ENCODE results near the gene STRN3. TPM values are rescaled to one million over a fixed set of nuclear protein-coding genes. Genes with fewer than 3 reads are reported as not detected.
"Not testable (repeated sequence)": the region's sequence is repeated elsewhere in the genome, so short reads cannot be mapped to it uniquely, and the experiment has no call there.

STRN3 gene
- total RNA-seq, 6 donors from 2014 or later, result 21.9 to 61.4 (median 29.4) TPM

DNA sequence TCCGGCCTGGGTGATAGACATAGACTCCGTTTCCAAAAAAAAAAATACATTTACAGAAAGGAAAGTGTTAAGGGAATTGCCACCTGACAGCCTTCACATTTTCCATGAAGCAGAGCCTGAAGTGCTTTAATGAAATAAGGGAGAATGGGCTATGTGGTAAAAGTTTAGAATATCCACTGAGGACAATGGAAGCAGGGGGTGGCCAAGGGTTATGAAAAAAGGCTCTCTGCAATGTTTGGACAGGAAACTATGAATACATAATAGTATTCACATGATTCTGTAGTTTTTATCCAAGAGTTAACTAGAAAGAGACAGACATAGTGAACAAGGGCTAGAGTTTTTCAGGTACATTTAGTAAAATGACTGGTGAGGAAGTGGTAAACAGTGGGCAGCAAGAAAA, 76.5 kb downstream of the STRN3 start:
- WGBS, 2 donors, result 97 to 100% methylated on average over 2 of the region's 2 CpGs
- H3K4me1 ChIP-seq, result no peaks in the 10 kb centered on the region
- H3K27ac ChIP-seq, result no peak overlapping the region
- no peak overlapping the region for H3K4me3 ChIP-seq
- peaks cover 10 to 69% (median 25%) of the 10 kb centered on the region in 4 donors for H3K36me3 ChIP-seq
- DNase-seq (no peak), ATAC-seq (ENCODE audit: low FRiP score in 2 of 2) (no peak)
- TF ChIP-seq EP300 (IDR thresholded peaks at IDR 0.05) (no peak), POLR2AphosphoS5 (IDR thresholded peaks at IDR 0.05) (no peak), POLR2A (IDR thresholded peaks at IDR 0.05) (no peak)
- TF ChIP-seq, protein P1, sequence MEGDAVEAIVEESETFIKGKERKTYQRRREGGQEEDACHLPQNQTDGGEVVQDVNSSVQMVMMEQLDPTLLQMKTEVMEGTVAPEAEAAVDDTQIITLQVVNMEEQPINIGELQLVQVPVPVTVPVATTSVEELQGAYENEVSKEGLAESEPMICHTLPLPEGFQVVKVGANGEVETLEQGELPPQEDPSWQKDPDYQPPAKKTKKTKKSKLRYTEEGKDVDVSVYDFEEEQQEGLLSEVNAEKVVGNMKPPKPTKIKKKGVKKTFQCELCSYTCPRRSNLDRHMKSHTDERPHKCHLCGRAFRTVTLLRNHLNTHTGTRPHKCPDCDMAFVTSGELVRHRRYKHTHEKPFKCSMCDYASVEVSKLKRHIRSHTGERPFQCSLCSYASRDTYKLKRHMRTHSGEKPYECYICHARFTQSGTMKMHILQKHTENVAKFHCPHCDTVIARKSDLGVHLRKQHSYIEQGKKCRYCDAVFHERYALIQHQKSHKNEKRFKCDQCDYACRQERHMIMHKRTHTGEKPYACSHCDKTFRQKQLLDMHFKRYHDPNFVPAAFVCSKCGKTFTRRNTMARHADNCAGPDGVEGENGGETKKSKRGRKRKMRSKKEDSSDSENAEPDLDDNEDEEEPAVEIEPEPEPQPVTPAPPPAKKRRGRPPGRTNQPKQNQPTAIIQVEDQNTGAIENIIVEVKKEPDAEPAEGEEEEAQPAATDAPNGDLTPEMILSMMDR (IDR thresholded peaks at IDR 0.05), result no peak
- H3K27me3 ChIP-seq, result no peaks in the 10 kb centered on the region
- H3K9me3 ChIP-seq, result no peaks in the 10 kb centered on the region

GRCh38 chr14:30943694-30944093, 82.5 kb downstream of the STRN3 start:
- Histone ChIP-seq H3K4me1 (peaks cover 0 to 5% (median 4%) of the 10 kb centered on the region in 4 donors), H3K36me3 (peaks cover 4 to 36% (median 17%) of the 10 kb centered on the region in 4 donors), H3K27me3 (no peaks in the 10 kb centered on the region), H3K27ac (no peak overlapping the region), H3K9me3 (no peaks in the 10 kb centered on the region), H3K4me3 (no peak overlapping the region)
- no peak for DNase-seq
- peak in 1 of 2 donors; percentile 57 for ATAC-seq (ENCODE audit: low FRiP score in 2 of 2)
- TF ChIP-seq, protein P1 (IDR thresholded peaks at IDR 0.05), result no peak
- no peak for TF ChIP-seq POLR2A (IDR thresholded peaks at IDR 0.05)
- no peak for TF ChIP-seq POLR2AphosphoS5 (IDR thresholded peaks at IDR 0.05)
- TF ChIP-seq EP300 (IDR thresholded peaks at IDR 0.05), result no peak
- 76 to 78% methylated on average over 4 of the region's 4 CpGs for WGBS, 2 donors

DNA sequence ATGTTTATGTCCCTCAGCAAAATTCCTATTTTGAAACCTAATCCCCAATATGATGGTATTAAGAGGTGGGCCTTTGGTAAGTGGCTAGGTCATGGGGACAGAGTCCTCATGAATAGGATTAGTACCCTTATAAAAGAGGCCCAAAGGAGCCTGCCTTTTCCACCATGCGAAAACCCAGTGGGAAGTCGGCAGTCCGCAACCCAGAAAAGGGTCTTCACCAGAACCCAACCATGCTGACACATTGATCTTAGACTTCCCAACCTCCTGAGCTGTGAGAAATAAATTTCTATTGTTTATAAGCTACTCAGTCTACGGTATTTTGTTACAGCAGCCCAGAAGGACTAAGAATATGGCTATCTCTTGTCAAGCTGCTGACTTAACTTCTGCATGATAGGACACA, 85.3 kb downstream of the STRN3 start:
- DNase-seq (no peak), ATAC-seq (ENCODE audit: low FRiP score in 2 of 2) (no peak)
- 93 to 100% methylated on average over 4 of the region's 4 CpGs for WGBS, 2 donors
- H3K4me1 ChIP-seq, result peaks cover 0 to 8% (median 6%) of the 10 kb centered on the region in 4 donors
- H3K36me3 ChIP-seq, result peaks cover 0 to 22% (median 7%) of the 10 kb centered on the region in 4 donors
- H3K4me3 ChIP-seq, result no peak overlapping the region
- no peak overlapping the region for H3K27ac ChIP-seq
- no peaks in the 10 kb centered on the region for H3K27me3 ChIP-seq
- TF ChIP-seq POLR2AphosphoS5 (IDR thresholded peaks at IDR 0.05) (no peak), EP300 (IDR thresholded peaks at IDR 0.05) (no peak), POLR2A (IDR thresholded peaks at IDR 0.05) (no peak)
- TF ChIP-seq, protein P1 (IDR thresholded peaks at IDR 0.05), result no peak
- no peaks in the 10 kb centered on the region for H3K9me3 ChIP-seq

GRCh38 chr14:30938617-30939016, 87.6 kb downstream of the STRN3 start:
- TF ChIP-seq, protein P1 (IDR thresholded peaks at IDR 0.05), result no peak
- TF ChIP-seq POLR2A (IDR thresholded peaks at IDR 0.05), result no peak
- Histone ChIP-seq H3K4me3 (no peak overlapping the region), H3K27ac (peak overlapping the region in 1 of 4 donors; percentile 40), H3K36me3 (peaks cover 0 to 33% (median 5%) of the 10 kb centered on the region in 4 donors), H3K27me3 (no peaks in the 10 kb centered on the region), H3K4me1 (peaks cover 0 to 8% (median 6%) of the 10 kb centered on the region in 4 donors), H3K9me3 (no peaks in the 10 kb centered on the region)
- DNase-seq (no peak), ATAC-seq (ENCODE audit: low FRiP score in 2 of 2) (no peak)
- WGBS, 2 donors, result 84 to 88% methylated on average over 2 of the region's 2 CpGs

DNA sequence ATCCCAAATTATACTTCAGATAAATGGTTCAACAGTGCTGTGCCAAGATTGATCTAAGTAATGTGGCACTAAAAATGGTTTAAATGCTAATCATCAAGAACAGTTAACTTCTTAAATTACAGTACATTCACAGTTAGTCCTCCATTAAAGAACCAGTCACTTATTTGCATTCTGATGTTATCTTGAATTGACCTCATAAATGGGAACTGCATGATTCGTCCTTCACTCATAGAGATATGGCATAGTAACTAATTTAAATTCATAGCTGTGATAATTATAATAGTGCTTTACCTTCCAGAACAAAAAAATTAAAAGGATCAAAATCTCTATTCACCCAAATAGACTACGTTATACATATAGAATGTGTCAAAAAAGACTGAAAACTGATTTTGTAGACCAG, 90.7 kb downstream of the STRN3 start:
- H3K27me3 ChIP-seq, result no peaks in the 10 kb centered on the region
- TF ChIP-seq, protein P1 (IDR thresholded peaks at IDR 0.05), result no peak
- TF ChIP-seq EP300 (IDR thresholded peaks at IDR 0.05), result no peak
- TF ChIP-seq POLR2A (IDR thresholded peaks at IDR 0.05), result no peak
- no peak for TF ChIP-seq POLR2AphosphoS5 (IDR thresholded peaks at IDR 0.05)
- peaks cover 0 to 8% (median 6%) of the 10 kb centered on the region in 4 donors for H3K4me1 ChIP-seq
- H3K36me3 ChIP-seq, result peaks cover 0 to 37% (median 6%) of the 10 kb centered on the region in 4 donors
- no peaks in the 10 kb centered on the region for H3K9me3 ChIP-seq
- no peak for DNase-seq
- no peak for ATAC-seq (ENCODE audit: low FRiP score in 2 of 2)
- H3K4me3 ChIP-seq, result no peak overlapping the region
- H3K27ac ChIP-seq, result no peak overlapping the region
- 86 to 96% methylated on average over 2 of the region's 2 CpGs for WGBS, 2 donors

DNA sequence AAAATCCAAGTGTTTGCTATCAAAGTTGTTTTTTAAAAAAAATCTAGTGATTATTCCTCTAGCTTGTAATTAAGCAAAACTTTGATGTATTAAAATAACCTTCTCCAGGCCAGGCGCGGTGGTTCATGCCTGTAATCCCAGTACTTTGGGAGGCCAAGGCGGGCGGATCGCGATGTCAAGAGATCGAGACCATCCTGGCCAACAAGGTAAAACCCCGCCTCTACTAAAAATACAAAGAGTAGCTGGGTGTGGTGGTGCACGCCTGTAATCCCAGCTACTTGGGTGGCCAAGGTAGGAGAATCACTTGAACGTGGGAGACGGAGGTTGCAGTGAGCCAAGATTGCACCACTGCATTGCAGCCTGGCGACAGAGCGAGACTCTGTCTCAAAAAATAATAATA, 92.2 kb downstream of the STRN3 start:
- 97 to 98% methylated on average over 13 of the region's 13 CpGs for WGBS, 2 donors
- not testable (repeated sequence) for ATAC-seq (ENCODE audit: low FRiP score in 2 of 2)
- H3K36me3 ChIP-seq, result peaks cover 0 to 37% (median 6%) of the 10 kb centered on the region in 4 donors

More for the DNA sequence above, 92.2 kb downstream of the STRN3 start:
- H3K4me1 ChIP-seq, H3K27ac ChIP-seq, H3K4me3 ChIP-seq, DNase-seq, H3K9me3 ChIP-seq, H3K27me3 ChIP-seq: not testable (repeated sequence)
